ENCODE results near the gene SLC49A4. TPM values are rescaled to one million over a fixed set of nuclear protein-coding genes. Genes with fewer than 3 reads are reported as not detected.

The SLC49A4 gene
- total and polyA plus RNA-seq, 2 of the 8 experiments (the other 6 are each of a cell fraction or from before 2014, with no cell fraction given), result 9.5 to 10.2 TPM

DNA sequence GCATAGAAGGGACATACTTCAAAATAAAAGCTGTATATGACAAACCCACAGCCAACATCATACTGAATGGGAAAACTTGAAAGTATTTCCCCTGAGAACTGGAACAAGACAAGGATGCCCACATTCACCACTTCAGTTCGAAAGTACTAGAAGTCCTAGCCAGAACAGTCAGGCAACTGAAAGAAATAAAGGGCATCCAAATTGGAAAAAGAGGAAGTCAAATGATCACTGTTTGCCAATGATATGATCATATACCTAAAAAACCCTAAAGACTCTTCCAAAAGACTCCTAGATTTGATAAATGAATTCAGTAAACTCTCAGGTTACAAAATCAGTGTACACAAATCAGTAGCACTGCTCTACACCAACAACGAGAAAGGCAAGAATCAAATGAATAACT lies 40.7 kb downstream of the SLC49A4 start:
- Histone ChIP-seq H3K9me3 (ENCODE audit: insufficient read depth in 2 of 2, low read depth in 1 of 2, low read length in 1 of 2) (no peaks in the 10 kb centered on the region), H3K36me3 (ENCODE audit: control insufficient read depth in 2 of 4, insufficient read depth in 4 of 4, low read length in 3 of 4) (no peaks in the 10 kb centered on the region), H3K27ac (ENCODE audit: low read depth, low read length) (no peak overlapping the region), H3K56ac (replicated peaks; ENCODE audit: insufficient read length, low read depth, low read length) (no peak overlapping the region), H3K79me1 (ENCODE audit: low read depth, low read length) (no peaks in the 10 kb centered on the region), H2BK15ac (ENCODE audit: low read length) (no peak overlapping the region), H3K4me1 (replicated peaks in 1 of 4; ENCODE audit: control insufficient read depth in 3 of 4, insufficient read depth in 4 of 4, low read length in 3 of 4) (no peaks in the 10 kb centered on the region), H2BK120ac (replicated peaks; ENCODE audit: low read depth, low read length) (no peak overlapping the region), H3K23ac (ENCODE audit: insufficient read length) (no peak overlapping the region), H2BK5ac (ENCODE audit: low read depth, low read length) (no peak overlapping the region), H4K91ac (replicated peaks; ENCODE audit: insufficient read length, low read length) (no peak overlapping the region), H2BK12ac (ENCODE audit: low read depth, low read length) (no peak overlapping the region), H3K4ac (replicated peaks; ENCODE audit: insufficient read length, low read depth, low read length) (no peak overlapping the region), H2BK20ac (ENCODE audit: low read length) (no peak overlapping the region), H3K4me2 (ENCODE audit: insufficient read depth in 1 of 2, low read depth in 2 of 2, low read length in 2 of 2) (no peak overlapping the region), H3K23me2 (ENCODE audit: low read depth, low read length) (no peaks in the 10 kb centered on the region), H4K5ac (ENCODE audit: insufficient read length, low read depth, low read length) (no peak overlapping the region), H3K14ac (ENCODE audit: insufficient read length) (no peak overlapping the region), H2AFZ (ENCODE audit: low read length) (no peak overlapping the region), H3K9ac (replicated peaks in 1 of 4; ENCODE audit: extremely low read depth in 1 of 4, low read depth in 3 of 4, low read length in 3 of 4) (no peak overlapping the region), H3K4me3 (ENCODE audit: extremely low read depth in 1 of 4, insufficient read depth in 2 of 4, low read depth in 3 of 4, low read length in 4 of 4) (no peak overlapping the region), H2AK5ac (ENCODE audit: low read depth, low read length) (no peak overlapping the region), H3K27me3 (replicated peaks in 1 of 4; ENCODE audit: control insufficient read depth in 3 of 4, extremely low read depth in 1 of 4, insufficient read depth in 3 of 4, low read length in 3 of 4) (no peaks in the 10 kb centered on the region), H4K20me1 (replicated peaks in 1 of 2; ENCODE audit: control insufficient read depth in 1 of 2, insufficient read depth in 2 of 2, low read length in 2 of 2) (no peaks in the 10 kb centered on the region), H3K18ac (ENCODE audit: extremely low read depth, low read length) (no peak overlapping the region), H4K8ac (ENCODE audit: extremely low read depth, insufficient read depth, low read length) (no peak overlapping the region), H3K79me2 (ENCODE audit: control insufficient read depth in 1 of 2, insufficient read depth in 2 of 2, low read length in 2 of 2) (no peaks in the 10 kb centered on the region)
- ChIA-PET POLR2A (ENCODE audit: partially characterized antibody) (interaction anchor here (1.0 to 1.2 kb wide), 2 partner anchors 12 to 42 kb away, joined by 3 read pairs; partner anchors contain the start of gene HSPBAP1), CTCF (ENCODE audit: partially characterized antibody) (interaction anchor here (1.6 kb wide), 1 partner anchor 13 kb away, joined by 3 read pairs; no protein-coding TSS in a partner anchor)
- DNase-seq (ENCODE audit: low read depth in 1 of 2, low spot score in 2 of 2) (no peak), FAIRE-seq (no peak)
- 94% methylated on average over 2 of the region's 2 CpGs; no CpG with 5 or more reads in 1 of the 2 experiments for WGBS, 2 experiments (ENCODE audit: extremely low coverage in 1 of 2, insufficient coverage in 1 of 2, insufficient read length in 1 of 2, insufficient replicate concordance in 2 of 2, low coverage in 1 of 2, low lambda C conversion rate in 2 of 2, missing lambda C conversion rate in 1 of 2)
- no peak for TF ChIP-seq SIRT6 (IDR thresholded peaks at IDR 0.05; ENCODE audit: low read length)
- no peak for TF ChIP-seq BRCA1 (IDR thresholded peaks at IDR 0.05; ENCODE audit: low read depth, low read length)
- TF ChIP-seq MAFK (IDR thresholded peaks at IDR 0.05; ENCODE audit: low read depth, low read length), result no peak
- TF ChIP-seq ASH2L (IDR thresholded peaks at IDR 0.05; ENCODE audit: low read length), result no peak
- no peak for TF ChIP-seq FOSL1 (IDR thresholded peaks at IDR 0.05; ENCODE audit: insufficient read depth, low read depth, low read length)
- no peak for TF ChIP-seq HDAC2 (IDR thresholded peaks at IDR 0.05; ENCODE audit: borderline replicate concordance in 1 of 2, low read depth in 2 of 2, low read length in 2 of 2)
- TF ChIP-seq, protein P1, sequence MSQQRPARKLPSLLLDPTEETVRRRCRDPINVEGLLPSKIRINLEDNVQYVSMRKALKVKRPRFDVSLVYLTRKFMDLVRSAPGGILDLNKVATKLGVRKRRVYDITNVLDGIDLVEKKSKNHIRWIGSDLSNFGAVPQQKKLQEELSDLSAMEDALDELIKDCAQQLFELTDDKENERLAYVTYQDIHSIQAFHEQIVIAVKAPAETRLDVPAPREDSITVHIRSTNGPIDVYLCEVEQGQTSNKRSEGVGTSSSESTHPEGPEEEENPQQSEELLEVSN (IDR thresholded peaks at IDR 0.05), result no peak
- no peak for TF ChIP-seq CREB1 (IDR thresholded peaks at IDR 0.05)
- no peak for TF ChIP-seq JUN (IDR thresholded peaks at IDR 0.05; ENCODE audit: low read depth, low read length)
- TF ChIP-seq, protein P2, sequence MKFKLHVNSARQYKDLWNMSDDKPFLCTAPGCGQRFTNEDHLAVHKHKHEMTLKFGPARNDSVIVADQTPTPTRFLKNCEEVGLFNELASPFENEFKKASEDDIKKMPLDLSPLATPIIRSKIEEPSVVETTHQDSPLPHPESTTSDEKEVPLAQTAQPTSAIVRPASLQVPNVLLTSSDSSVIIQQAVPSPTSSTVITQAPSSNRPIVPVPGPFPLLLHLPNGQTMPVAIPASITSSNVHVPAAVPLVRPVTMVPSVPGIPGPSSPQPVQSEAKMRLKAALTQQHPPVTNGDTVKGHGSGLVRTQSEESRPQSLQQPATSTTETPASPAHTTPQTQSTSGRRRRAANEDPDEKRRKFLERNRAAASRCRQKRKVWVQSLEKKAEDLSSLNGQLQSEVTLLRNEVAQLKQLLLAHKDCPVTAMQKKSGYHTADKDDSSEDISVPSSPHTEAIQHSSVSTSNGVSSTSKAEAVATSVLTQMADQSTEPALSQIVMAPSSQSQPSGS (IDR thresholded peaks at IDR 0.05; ENCODE audit: low read length), result no peak
- TF ChIP-seq TBP (IDR thresholded peaks at IDR 0.05; ENCODE audit: low read depth, low read length), result no peak
- no peak for TF ChIP-seq SP4 (IDR thresholded peaks at IDR 0.05; ENCODE audit: low read length)
- no peak for TF ChIP-seq SAP30 (IDR thresholded peaks at IDR 0.05; ENCODE audit: insufficient read depth, insufficient replicate concordance, low read length)

All from H1 (cell line).